Stimulated activated naive CD8-positive, alpha-beta T cell treated with anti-CD3 and anti-CD28 coated beads, Interleukin-15, amount 100 ng/mL, for 72 hours (primary cell): ENCODE data around the gene CEL.
"Not testable (repeated sequence)": the region's sequence is repeated elsewhere in the genome, so short reads cannot be mapped to it uniquely, and the experiment has no call there.

Source experiments
- ATAC-seq: fragments of 150-1000 bp; cut with Tn5 transposase; 2 replicates; pipeline ENCODE4 v1.10.0; 2021; ENCODE audit warnings: mild to moderate bottlenecking, moderate library complexity
- DNase-seq, 2 donors: peaks; one replicate each; pipeline ENCODE4 v3.0.0; 2021 to 2022
- H3K27ac Mint-ChIP-seq, 2 donors: one replicate each; pipeline ENCODE4 v1.8.0; 2022; ENCODE audit warnings: mild to moderate bottlenecking in 2 of 2, mixed read lengths in 2 of 2, moderate library complexity in 2 of 2
- H3K27me3 Mint-ChIP-seq: one replicate; pipeline ENCODE4 v1.8.0; 2022; ENCODE audit warnings: mixed read lengths
- H3K4me1 Mint-ChIP-seq: one replicate; pipeline ENCODE4 v1.8.0; 2022; ENCODE audit warnings: mild to moderate bottlenecking, mixed read lengths
- H3K4me3 Mint-ChIP-seq, 2 donors: one replicate each; pipeline ENCODE4 v1.8.0; 2022; ENCODE audit warnings: mild to moderate bottlenecking in 2 of 2, mixed read lengths in 2 of 2, moderate library complexity in 1 of 2
- H3K9me3 Mint-ChIP-seq, 2 donors: one replicate each; pipeline ENCODE4 v1.8.0; 2022; ENCODE audit warnings: mixed read lengths in 2 of 2

The CEL gene

DNA sequence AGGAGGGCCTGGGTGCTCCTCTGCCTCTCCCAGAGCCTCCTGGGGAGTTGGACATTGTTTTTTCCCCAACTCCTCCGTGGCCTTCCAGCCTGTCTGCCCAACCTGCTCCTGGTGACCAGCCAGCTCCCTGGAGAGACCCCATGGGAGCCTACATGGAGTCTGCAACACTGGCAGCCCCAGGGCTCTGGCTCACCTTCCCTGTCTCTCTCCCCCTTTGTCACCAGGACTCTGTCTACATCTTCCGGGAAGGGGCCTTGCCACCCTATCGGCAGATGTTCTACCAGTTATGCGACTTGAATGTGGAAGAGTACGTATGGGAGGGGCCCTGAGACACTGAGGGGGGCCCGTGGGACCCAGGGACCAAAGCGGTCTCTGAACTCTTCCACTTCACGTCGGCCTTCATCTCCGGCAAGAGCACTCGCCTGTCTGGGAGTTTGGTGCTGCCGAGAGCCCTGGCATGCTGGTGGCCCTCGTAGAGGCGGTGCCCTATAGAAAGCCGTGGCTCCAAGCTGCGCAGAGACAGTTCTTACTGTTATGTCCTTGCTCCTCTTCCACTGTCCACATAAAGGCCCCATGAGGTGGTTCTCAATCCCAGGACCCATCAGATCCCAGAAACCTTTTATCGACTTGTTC, 5.9 kb upstream of the CEL start:
- no peaks in the 10 kb centered on the region for H3K27me3 Mint-ChIP-seq
- H3K27ac Mint-ChIP-seq, result no peak overlapping the region
- no peak for ATAC-seq
- no peaks in the 10 kb centered on the region for H3K9me3 Mint-ChIP-seq
- H3K4me1 Mint-ChIP-seq, result peaks cover 58% of the 10 kb centered on the region
- DNase-seq, result no peak
- no peak overlapping the region for H3K4me3 Mint-ChIP-seq

DNA sequence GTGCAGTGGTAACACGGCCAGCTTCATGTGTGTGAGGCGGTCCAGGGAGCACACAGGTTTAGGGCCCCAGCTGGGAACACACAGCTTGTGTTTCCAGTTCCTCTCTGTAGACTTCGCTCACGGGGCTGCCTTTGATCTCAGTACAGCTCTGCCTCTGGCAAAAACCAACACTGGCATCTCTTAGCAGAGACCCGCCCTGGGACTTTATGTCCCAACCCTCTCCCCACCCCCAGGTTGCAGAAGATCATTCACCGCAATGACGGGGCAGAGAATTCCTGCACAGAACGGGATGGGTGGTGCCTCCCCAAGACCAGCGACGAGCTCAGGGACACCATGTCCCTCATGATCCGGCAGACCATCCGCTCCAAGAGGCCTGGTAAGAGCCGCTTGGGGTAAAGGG, 5.2 kb upstream of the CEL start:
- ATAC-seq (no peak), DNase-seq (no peak)
- no peak overlapping the region for H3K4me3 Mint-ChIP-seq
- no peaks in the 10 kb centered on the region for H3K9me3 Mint-ChIP-seq
- peak overlapping the region in 1 of 2 donors; percentile 42 for H3K27ac Mint-ChIP-seq
- peaks cover 65% of the 10 kb centered on the region for H3K4me1 Mint-ChIP-seq
- H3K27me3 Mint-ChIP-seq, result no peaks in the 10 kb centered on the region

DNA sequence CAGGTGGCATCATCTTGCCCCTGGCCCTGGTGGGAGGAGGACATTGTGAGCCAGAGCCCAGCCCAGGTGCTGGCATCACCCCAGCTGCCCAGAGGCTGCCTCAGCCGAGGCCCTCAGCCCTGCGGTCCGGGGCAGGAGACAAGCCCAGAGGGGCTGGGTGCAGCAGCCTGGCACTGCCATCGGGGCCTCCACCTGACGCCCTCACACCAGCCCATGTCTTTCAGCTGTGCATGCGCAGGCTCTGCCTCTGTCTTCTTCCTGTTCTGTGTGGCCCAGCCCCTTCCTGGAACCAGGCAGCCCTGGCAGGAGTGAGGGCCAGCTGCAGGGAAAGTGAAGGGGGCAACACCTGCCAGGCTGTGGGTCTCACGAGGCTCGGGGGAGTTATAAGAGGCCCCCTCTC, 4.8 kb upstream of the CEL start:
- peaks cover 65% of the 10 kb centered on the region for H3K4me1 Mint-ChIP-seq
- H3K27me3 Mint-ChIP-seq, result no peaks in the 10 kb centered on the region
- DNase-seq (no peak), ATAC-seq (peak; percentile 59)
- H3K9me3 Mint-ChIP-seq, result no peaks in the 10 kb centered on the region
- H3K4me3 Mint-ChIP-seq, result no peak overlapping the region
- peak overlapping the region; percentile 25 to 42 for H3K27ac Mint-ChIP-seq

DNA sequence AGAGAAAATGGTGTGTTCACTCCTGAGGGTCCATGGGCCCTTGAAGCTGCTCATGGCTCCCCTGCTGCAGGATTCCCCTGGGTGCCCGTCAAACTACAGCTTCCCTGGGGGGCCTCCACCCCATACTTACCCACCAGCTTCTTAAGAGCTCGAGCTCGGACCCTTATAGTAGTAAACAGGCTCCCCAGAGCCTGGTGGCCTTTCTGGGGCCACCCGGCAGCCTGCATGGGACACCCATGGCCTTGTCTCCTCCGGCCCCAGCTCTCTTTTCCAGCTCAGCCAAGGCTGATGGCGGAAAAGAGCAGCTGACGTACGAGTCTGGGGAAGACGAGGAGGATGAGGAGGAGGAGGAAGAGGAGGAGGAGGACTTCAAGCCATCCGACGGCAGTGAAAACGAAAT, 4.2 kb upstream of the CEL start:
- no peak for ATAC-seq
- DNase-seq, result no peak
- peak overlapping the region; percentile 76 to 81 for H3K27ac Mint-ChIP-seq
- peaks cover 65% of the 10 kb centered on the region for H3K4me1 Mint-ChIP-seq
- no peak overlapping the region for H3K4me3 Mint-ChIP-seq
- no peaks in the 10 kb centered on the region for H3K27me3 Mint-ChIP-seq
- H3K9me3 Mint-ChIP-seq, result no peaks in the 10 kb centered on the region

DNA sequence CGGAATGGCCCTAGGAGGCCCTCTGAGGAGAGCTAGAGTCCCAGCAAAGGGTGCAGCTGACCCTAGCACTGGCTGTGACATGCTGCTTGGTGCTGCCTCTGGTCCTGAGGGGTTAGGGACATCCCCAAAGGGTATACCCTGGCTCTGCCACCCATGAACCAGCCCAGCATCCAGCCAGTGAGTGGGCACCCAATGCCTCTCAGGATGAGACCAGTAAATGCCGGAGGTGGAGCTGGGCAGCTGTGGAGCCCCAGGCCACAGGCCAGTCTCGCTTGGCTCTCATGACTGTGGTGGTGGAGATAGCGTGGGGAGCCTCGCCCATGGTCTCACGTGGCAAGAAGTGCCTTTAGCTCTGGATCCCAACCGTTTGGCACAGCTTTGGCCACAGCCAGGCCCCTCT, 3.7 kb upstream of the CEL start:
- DNase-seq, result no peak
- H3K27me3 Mint-ChIP-seq, result no peaks in the 10 kb centered on the region
- H3K27ac Mint-ChIP-seq, result peak overlapping the region; percentile 76 to 97
- H3K9me3 Mint-ChIP-seq, result no peaks in the 10 kb centered on the region
- ATAC-seq, result no peak
- H3K4me3 Mint-ChIP-seq, result no peak overlapping the region
- peaks cover 65% of the 10 kb centered on the region for H3K4me1 Mint-ChIP-seq

DNA sequence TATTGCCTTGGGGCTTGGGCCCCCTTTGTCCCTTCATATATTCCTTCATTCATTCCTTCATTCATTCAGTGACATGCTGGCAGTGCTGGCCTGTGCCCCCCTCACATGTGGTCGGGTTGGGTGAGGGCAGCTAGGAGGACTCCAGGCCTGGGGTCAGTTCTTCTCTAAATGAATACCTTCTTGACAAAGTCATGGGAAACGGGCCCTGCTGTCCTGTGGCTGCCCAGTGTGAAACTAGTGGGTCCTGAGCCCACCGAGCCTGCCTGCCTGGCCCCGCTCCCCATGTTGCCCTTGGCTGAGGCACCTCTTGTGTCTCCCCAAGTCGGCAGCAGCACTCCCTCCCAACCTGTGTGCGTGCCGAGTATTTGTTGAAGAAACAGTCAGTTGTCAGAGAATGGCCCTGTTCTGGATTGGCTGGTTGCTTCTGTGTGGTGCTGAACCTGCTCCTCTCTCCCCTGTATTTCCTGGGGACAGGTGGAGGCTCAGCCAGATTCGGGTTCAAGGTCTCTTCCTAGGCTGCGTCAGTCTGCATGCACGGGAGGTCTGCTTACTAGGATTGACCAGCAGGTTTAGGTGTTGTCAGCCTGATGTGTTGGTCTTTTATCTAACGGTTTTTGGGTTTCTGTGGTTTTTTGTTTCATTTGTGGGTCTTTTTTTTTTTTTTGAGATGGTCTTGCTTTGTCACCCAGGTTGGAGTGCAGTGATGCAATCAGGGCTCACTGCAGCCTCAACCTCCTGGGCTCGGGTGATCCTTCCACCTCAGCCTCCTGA, 3.0 kb upstream of the CEL start:
- ATAC-seq, result peak; percentile 65
- Mint-ChIP-seq H3K4me3 (peak overlapping the region; percentile 62 to 78), H3K4me1 (peaks cover 65% of the 10 kb centered on the region), H3K27me3 (no peaks in the 10 kb centered on the region), H3K9me3 (no peaks in the 10 kb centered on the region), H3K27ac (peak overlapping the region; percentile 88 to 97)
- DNase-seq, result peak; percentile 38 to 63

DNA sequence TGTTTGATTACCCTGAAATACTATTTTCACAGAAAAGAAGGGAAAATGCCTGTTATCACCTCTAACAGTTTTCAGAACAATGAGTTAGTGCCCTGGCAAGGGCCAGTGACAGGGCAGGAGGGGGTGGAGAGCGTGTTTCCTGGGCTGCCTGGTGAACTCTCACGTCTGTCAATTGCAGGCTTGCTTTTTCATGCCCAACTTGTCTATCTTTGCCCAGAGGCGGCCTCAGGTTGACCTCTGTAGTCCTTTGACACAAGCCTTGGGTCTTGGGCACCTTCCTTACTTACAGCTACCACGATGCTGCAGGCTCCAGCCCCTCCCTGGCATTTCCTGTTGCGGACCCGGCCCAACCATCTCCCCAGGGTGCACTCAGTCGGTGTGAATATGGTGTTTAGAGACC, 2.2 kb upstream of the CEL start:
- ATAC-seq, result no peak
- peaks cover 65% of the 10 kb centered on the region for H3K4me1 Mint-ChIP-seq

DNA sequence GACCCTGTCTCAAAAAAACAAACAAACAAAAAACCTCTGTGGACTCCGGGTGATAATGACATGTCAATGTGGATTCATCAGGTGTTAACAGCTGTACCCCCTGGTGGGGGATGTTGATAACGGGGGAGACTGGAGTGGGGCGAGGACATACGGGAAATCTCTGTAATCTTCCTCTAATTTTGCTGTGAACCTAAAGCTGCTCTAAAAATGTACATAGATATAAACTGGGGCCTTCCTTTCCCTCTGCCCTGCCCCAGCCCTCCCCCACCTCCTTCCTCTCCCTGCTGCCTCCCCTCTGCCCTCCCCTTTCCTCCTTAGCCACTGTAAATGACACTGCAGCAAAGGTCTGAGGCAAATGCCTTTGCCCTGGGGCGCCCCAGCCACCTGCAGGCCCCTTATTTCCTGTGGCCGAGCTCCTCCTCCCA, 1.4 kb upstream of the CEL start:
- H3K4me3 Mint-ChIP-seq, result peak overlapping the region in 1 of 2 donors; percentile 78
- H3K27ac Mint-ChIP-seq, result peak overlapping the region; percentile 67 to 97
- ATAC-seq, result peak; percentile 32
- no peaks in the 10 kb centered on the region for H3K9me3 Mint-ChIP-seq
- no peak for DNase-seq
- H3K27me3 Mint-ChIP-seq, result no peaks in the 10 kb centered on the region
- peaks cover 62% of the 10 kb centered on the region for H3K4me1 Mint-ChIP-seq

More for the DNA sequence above, 2.2 kb upstream of the CEL start:
- Mint-ChIP-seq H3K9me3 (no peaks in the 10 kb centered on the region), H3K27me3 (no peaks in the 10 kb centered on the region), H3K27ac (peak overlapping the region; percentile 88 to 97), H3K4me3 (peak overlapping the region; percentile 62 to 78)
- DNase-seq, result no peak

DNA sequence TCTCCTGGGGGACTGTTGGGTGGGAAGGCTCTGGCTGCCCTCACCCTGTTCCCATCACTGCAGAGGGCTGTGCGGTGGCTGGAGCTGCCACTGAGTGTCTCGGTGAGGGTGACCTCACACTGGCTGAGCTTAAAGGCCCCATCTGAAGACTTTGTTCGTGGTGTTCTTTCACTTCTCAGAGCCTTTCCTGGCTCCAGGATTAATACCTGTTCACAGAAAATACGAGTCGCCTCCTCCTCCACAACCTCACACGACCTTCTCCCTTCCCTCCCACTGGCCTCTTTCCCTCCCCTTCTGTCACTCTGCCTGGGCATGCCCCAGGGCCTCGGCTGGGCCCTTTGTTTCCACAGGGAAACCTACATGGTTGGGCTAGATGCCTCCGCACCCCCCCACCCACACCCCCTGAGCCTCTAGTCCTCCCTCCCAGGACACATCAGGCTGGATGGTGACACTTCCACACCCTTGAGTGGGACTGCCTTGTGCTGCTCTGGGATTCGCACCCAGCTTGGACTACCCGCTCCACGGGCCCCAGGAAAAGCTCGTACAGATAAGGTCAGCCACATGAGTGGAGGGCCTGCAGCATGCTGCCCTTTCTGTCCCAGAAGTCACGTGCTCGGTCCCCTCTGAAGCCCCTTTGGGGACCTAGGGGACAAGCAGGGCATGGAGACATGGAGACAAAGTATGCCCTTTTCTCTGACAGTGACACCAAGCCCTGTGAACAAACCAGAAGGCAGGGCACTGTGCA, 590 bp upstream of the CEL start:
- not testable (repeated sequence) for ATAC-seq

DNA sequence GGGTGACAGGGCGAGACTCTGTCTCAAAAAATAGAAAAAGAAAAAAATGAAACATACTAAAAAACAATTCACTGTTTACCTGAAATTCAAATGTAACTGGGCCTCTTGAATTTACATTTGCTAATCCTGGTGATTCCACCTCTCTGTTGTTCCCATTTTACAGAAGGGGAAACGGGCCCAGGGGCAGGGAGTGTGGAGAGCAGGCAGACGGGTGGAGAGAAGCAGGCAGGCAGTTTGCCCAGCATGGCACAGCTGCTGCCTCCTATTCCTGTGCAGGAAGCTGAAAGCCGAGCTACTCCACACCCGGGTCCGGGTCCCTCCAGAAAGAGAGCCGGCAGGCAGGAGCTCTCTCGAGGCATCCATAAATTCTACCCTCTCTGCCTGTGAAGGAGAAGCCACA, 788 bp downstream of the CEL start:
- H3K9me3 Mint-ChIP-seq, DNase-seq, ATAC-seq, H3K27me3 Mint-ChIP-seq, H3K4me3 Mint-ChIP-seq, H3K27ac Mint-ChIP-seq: not testable (repeated sequence)
- peaks cover 40% of the 10 kb centered on the region for H3K4me1 Mint-ChIP-seq

More for the DNA sequence above, 590 bp upstream of the CEL start:
- H3K4me1 Mint-ChIP-seq, result peaks cover 54% of the 10 kb centered on the region
- peak overlapping the region in 1 of 2 donors; percentile 12 for H3K27ac Mint-ChIP-seq
- H3K4me3 Mint-ChIP-seq, result peak overlapping the region; percentile 12 to 63
- not testable (repeated sequence) for H3K9me3 Mint-ChIP-seq, H3K27me3 Mint-ChIP-seq, DNase-seq

DNA sequence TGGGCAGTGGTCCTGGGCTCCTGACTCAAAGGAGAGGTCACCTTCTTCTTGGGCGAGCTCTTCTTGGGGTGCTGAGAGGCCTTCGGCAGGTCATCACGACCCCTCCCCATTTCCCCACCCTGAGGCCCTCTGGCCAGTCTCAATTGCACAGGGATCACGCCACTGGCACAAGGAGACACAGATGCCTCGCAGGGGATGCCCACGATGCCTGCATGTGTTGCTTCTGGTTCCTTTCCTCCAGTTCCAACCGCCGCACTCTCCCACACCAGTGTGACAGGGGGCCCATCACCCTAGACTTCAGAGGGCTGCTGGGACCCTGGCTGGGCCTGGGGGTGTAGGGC, 1.3 kb downstream of the CEL start:
- peaks cover 35% of the 10 kb centered on the region for H3K4me1 Mint-ChIP-seq
- ATAC-seq, result no peak
- H3K4me3 Mint-ChIP-seq, result no peak overlapping the region
- peak overlapping the region; percentile 21 to 74 for H3K27ac Mint-ChIP-seq
- DNase-seq, result no peak
- H3K27me3 Mint-ChIP-seq, result no peaks in the 10 kb centered on the region
- H3K9me3 Mint-ChIP-seq, result no peaks in the 10 kb centered on the region

DNA sequence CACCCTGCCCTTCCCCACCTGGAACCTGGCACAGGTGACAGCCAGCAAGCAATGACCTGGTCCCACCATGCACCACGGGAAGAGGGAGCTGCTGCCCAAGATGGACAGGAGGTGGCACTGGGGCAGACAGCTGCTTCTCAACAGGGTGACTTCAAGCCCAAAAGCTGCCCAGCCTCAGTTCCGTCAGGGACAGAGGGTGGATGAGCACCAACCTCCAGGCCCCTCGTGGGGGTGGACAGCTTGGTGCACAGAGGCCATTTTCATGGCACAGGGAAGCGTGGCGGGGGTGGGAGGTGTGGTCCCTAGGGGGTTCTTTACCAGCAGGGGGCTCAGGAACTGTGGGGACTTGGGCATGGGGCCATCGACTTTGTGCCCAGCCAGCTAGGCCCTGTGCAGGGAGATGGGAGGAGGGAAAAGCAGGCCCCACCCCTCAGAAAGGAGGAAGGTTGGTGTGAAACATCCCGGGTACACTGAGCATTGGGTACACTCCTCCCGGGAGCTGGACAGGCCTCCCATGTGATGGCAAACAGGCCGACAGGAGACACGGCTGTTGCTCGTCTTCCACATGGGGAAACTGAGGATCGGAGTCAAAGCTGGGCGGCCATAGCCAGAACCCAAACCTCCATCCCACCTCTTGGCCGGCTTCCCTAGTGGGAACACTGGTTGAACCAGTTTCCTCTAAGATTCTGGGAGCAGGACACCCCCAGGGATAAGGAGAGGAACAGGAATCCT, 1.9 kb downstream of the CEL start:
- no peaks in the 10 kb centered on the region for H3K9me3 Mint-ChIP-seq
- H3K4me1 Mint-ChIP-seq, result peaks cover 29% of the 10 kb centered on the region
- ATAC-seq (no peak), DNase-seq (no peak)
- no peaks in the 10 kb centered on the region for H3K27me3 Mint-ChIP-seq
- no peak overlapping the region for H3K4me3 Mint-ChIP-seq
- H3K27ac Mint-ChIP-seq, result peak overlapping the region; percentile 21 to 74

DNA sequence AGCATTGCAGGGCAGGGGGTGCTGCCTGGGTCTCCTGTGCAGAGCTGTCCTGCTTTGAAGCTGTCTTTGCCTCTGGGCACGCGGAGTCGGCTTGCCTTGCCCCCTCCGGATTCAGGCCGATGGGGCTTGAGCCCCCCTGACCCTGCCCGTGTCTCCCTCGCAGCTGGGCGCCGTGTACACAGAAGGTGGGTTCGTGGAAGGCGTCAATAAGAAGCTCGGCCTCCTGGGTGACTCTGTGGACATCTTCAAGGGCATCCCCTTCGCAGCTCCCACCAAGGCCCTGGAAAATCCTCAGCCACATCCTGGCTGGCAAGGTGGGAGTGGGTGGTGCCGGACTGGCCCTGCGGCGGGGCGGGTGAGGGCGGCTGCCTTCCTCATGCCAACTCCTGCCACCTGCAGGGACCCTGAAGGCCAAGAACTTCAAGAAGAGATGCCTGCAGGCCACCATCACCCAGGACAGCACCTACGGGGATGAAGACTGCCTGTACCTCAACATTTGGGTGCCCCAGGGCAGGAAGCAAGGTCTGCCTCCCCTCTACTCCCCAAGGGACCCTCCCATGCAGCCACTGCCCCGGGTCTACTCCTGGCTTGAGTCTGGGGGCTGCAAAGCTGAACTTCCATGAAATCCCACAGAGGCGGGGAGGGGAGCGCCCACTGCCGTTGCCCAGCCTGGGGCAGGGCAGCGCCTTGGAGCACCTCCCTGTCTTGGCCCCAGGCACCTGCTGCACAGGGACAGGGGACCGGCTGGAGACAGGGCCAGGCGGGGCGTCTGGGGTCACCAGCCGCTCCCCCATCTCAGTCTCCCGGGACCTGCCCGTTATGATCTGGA, 2.7 kb downstream of the CEL start:
- Mint-ChIP-seq H3K4me3 (no peak overlapping the region), H3K27me3 (no peaks in the 10 kb centered on the region), H3K9me3 (no peaks in the 10 kb centered on the region), H3K27ac (no peak overlapping the region), H3K4me1 (peaks cover 21% of the 10 kb centered on the region)
- DNase-seq, result no peak
- no peak for ATAC-seq

DNA sequence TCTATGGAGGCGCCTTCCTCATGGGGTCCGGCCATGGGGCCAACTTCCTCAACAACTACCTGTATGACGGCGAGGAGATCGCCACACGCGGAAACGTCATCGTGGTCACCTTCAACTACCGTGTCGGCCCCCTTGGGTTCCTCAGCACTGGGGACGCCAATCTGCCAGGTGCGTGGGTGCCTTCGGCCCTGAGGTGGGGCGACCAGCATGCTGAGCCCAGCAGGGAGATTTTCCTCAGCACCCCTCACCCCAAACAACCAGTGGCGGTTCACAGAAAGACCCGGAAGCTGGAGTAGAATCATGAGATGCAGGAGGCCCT, 3.2 kb downstream of the CEL start:
- Mint-ChIP-seq H3K4me3 (no peak overlapping the region), H3K27me3 (no peaks in the 10 kb centered on the region), H3K4me1 (peaks cover 16% of the 10 kb centered on the region), H3K9me3 (no peaks in the 10 kb centered on the region), H3K27ac (peak overlapping the region in 1 of 2 donors; percentile 71)
- no peak for ATAC-seq
- no peak for DNase-seq
